KMS-11 (cell line): ENCODE data around the gene WDR88.

Experiments
- H2AFZ ChIP-seq: fragments of 200-600 bp; sonication (generic); 2 replicates; pipeline ENCODE4 v1.6.1; 2016; ENCODE audit warnings: antibody characterized with exemption, mixed run types, low read depth
- H3K27ac ChIP-seq: fragments of 200-600 bp; sonication (generic); 2 replicates; pipeline ENCODE4 v1.6.1; 2016; ENCODE audit warnings: mild to moderate bottlenecking, mixed run types
- H3K27me3 ChIP-seq: fragments of 200-600 bp; sonication (generic); 2 replicates; pipeline ENCODE4 v1.6.1; 2017; ENCODE audit warnings: mild to moderate bottlenecking, low read depth, mixed run types, moderate library complexity; ENCODE audit not compliant: insufficient read depth
- H3K36me3 ChIP-seq: fragments of 200-600 bp; sonication (generic); 2 replicates; pipeline ENCODE4 v1.6.1; 2017; ENCODE audit warnings: mild to moderate bottlenecking, mixed run types; ENCODE audit not compliant: insufficient read depth
- H3K4me1 ChIP-seq: fragments of 200-600 bp; sonication (generic); 2 replicates; pipeline ENCODE4 v1.6.1; 2016; ENCODE audit warnings: mild to moderate bottlenecking, low read depth, mixed run types; ENCODE audit not compliant: poor library complexity, severe bottlenecking
- H3K4me2 ChIP-seq: fragments of 200-600 bp; sonication (generic); 2 replicates; pipeline ENCODE4 v1.7.0; 2016; ENCODE audit warnings: mild to moderate bottlenecking, mixed run types
- H3K4me3 ChIP-seq: fragments of 200-600 bp; sonication (generic); IDR thresholded peaks from 2 replicates; pipeline ENCODE4 v1.6.1; 2017; ENCODE audit warnings: low read depth, low read length, mixed read lengths; ENCODE audit not compliant: insufficient read depth
- H3K79me2 ChIP-seq: fragments of 200-600 bp; sonication (generic); 2 replicates; pipeline ENCODE4 v1.6.1; 2016; ENCODE audit warnings: low read depth, mixed run types; ENCODE audit not compliant: insufficient read depth
- H3K9ac ChIP-seq: fragments of 200-600 bp; sonication (generic); 2 replicates; pipeline ENCODE4 v1.6.1; 2016; ENCODE audit warnings: mild to moderate bottlenecking, mixed run types
- H4K20me1 ChIP-seq: fragments of 200-600 bp; sonication (generic); 2 replicates; pipeline ENCODE4 v1.6.1; 2016; ENCODE audit warnings: mild to moderate bottlenecking, mixed run types; ENCODE audit not compliant: insufficient read depth
- TF ChIP-seq, protein P1 (sequence below): fragments of 200-600 bp; sonication (generic); conservative IDR thresholded peaks from 2 replicates; pipeline ENCODE4 v1.6.1; 2017; ENCODE audit warnings: low read depth, mild to moderate bottlenecking, antibody characterized with exemption, low read length, moderate library complexity, mixed read lengths

WDR88 gene

DNA sequence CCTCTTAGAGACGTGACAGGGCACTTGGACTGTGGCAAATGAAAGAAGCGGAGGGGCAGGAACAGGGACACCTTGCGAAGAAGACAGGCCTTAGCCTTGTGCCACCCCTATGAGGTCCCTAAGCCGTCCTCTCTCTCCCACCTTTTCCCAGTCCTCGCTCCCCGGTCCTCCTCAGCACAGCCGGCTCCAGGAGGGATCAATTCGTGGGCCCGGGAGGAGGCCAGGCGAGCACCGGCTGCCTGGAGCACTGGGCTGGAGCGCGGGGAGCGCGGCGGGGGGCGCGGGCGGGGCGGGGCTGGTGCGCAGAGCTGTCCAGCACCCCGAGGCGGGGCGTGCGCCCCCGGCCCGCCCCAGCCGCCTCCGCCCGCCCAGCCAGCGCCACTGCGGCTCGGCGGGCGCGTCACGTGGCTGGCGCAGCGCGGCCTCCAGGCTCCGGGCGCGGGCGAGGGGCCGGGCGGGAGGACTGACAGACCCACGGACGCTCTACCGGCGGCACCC, 62.0 kb downstream of the WDR88 start, which contains the start of gene LRP3:
TSS of gene LRP3 (plus strand) at position 466 of the 498 bp plus-strand sequence. CDS start 456 bp downstream, outside the sequence.
- Histone ChIP-seq H2AFZ (peak within 1 kb of the TSS; percentile 18; the same call in 1 of the 2 replicates), H3K4me1 (no peaks in the 10 kb centered on the region), H3K27ac (no peak within 1 kb of the TSS), H3K9ac (no peak within 1 kb of the TSS), H3K79me2 (no peaks in the 10 kb centered on the region), H3K4me2 (peak within 1 kb of the TSS; percentile 48), H3K27me3 (no peaks in the 10 kb centered on the region; the same call in 1 of the 2 replicates), H3K36me3 (no peaks in the 10 kb centered on the region), H4K20me1 (no peaks in the 10 kb centered on the region), H3K4me3 (no peak within 1 kb of the TSS)
- TF ChIP-seq, protein P1, sequence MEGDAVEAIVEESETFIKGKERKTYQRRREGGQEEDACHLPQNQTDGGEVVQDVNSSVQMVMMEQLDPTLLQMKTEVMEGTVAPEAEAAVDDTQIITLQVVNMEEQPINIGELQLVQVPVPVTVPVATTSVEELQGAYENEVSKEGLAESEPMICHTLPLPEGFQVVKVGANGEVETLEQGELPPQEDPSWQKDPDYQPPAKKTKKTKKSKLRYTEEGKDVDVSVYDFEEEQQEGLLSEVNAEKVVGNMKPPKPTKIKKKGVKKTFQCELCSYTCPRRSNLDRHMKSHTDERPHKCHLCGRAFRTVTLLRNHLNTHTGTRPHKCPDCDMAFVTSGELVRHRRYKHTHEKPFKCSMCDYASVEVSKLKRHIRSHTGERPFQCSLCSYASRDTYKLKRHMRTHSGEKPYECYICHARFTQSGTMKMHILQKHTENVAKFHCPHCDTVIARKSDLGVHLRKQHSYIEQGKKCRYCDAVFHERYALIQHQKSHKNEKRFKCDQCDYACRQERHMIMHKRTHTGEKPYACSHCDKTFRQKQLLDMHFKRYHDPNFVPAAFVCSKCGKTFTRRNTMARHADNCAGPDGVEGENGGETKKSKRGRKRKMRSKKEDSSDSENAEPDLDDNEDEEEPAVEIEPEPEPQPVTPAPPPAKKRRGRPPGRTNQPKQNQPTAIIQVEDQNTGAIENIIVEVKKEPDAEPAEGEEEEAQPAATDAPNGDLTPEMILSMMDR, result no peak

DNA sequence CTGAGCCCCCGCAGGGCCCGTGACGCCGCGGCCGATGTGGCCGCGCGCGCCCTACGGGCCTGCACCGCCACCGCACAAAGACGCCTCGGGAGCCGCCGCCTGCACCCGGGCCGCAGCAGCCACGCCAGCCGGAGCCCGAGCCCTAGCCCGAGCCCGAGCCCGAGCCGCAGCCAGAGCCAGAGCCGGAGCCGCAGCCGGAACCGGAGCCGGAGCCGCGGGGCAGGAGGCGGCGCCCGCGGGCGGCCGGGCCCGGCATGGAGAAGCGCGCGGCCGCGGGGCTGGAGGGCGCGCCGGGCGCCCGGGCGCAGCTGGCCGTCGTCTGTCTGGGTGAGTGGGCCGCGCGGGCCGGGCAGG, 62.6 kb downstream of the WDR88 start:
- Histone ChIP-seq H3K4me1 (no peaks in the 10 kb centered on the region), H3K4me3 (no peak overlapping the region), H4K20me1 (no peaks in the 10 kb centered on the region), H3K79me2 (no peaks in the 10 kb centered on the region), H3K9ac (no peak overlapping the region), H3K27ac (no peak overlapping the region), H3K27me3 (no peaks in the 10 kb centered on the region; the same call in 1 of the 2 replicates), H2AFZ (no peak overlapping the region), H3K4me2 (no peak overlapping the region), H3K36me3 (no peaks in the 10 kb centered on the region)
- TF ChIP-seq, protein P1, result no peak

DNA sequence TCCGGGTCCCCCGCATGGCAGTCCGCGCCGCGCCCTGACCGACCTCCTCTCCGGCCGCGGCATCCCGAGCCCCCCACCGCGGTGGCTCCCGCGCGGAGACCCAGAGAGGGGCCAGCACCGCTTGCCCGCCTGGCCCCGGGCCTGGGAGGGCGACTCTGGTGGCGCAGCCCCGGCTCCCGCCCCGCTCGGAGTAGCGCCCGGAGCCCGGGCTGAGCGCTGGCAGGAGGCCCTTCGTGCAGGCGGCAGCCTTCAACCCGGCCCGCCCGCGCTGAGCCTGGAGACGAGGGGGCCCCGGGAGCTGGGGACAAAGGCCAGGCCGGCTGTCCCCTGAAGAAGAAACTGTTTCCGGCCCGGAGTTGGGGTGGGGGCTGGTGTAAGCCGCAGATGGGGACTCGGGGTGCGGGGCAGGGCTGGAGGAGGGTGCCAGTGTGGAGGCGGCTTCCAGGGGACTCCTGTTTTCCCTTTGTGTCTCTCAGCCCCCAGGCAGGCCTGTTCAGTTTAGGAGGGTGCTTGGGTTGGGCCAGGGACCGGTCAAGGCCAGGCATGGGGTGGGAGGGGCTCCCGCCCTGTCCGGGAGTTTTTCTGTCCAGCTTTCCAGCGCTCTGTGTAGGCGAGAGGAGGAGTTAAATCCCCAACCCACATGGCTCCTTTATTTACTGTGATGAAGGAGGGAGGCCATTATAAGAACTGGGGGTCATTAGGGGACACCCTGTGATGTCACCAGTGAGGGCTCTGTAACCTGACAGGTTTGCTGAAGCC, 63.2 kb downstream of the WDR88 start:
- H3K4me3 ChIP-seq, result no peak overlapping the region
- H3K9ac ChIP-seq, result no peak overlapping the region
- H3K79me2 ChIP-seq, result no peaks in the 10 kb centered on the region
- H3K4me2 ChIP-seq, result peak overlapping the region; percentile 48
- H3K27me3 ChIP-seq, result no peaks in the 10 kb centered on the region; the same call in 1 of the 2 replicates
- TF ChIP-seq, protein P1, result no peak
- no peak overlapping the region for H2AFZ ChIP-seq
- H4K20me1 ChIP-seq, result no peaks in the 10 kb centered on the region
- no peaks in the 10 kb centered on the region for H3K4me1 ChIP-seq
- no peaks in the 10 kb centered on the region for H3K36me3 ChIP-seq
- no peak overlapping the region for H3K27ac ChIP-seq

DNA sequence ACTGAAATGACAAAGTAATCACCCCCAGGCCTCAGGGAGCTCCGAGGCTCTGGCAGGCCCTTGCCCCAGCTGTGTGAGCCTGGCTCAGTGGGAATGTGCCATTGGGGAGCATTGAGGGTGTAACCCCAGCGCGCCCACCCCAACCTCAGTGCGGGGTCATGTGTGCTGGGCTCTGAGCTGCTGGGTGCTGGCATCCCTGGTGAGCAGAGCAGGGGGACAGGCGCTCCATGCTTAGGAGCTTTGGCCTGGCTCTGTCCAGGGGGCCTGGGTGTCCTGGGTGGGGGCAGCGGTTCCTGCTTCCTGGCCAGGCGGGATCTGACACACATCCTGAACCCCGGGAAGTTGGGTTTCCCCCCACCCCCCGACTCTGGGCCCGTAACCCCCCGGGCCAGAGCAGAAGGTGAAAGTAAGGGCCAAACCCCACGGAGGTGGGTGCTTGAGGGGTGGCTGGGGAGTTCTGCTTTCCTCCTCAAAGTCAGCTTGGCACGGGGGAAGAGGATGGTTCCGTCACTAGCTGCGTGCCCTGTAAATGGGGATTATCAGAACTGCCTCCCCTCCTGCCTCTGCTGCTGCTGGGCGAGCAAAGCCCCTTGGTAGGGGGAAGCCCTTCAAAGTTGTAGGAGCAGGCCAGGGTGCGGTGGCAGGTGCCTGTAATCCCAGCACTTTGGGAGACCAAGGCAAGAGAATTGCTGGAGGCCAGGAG, 63.9 kb downstream of the WDR88 start:
- no peaks in the 10 kb centered on the region for H3K36me3 ChIP-seq
- H3K27ac ChIP-seq, result no peak overlapping the region
- no peak overlapping the region for H2AFZ ChIP-seq
- no peak overlapping the region for H3K9ac ChIP-seq
- H4K20me1 ChIP-seq, result no peaks in the 10 kb centered on the region
- TF ChIP-seq, protein P1, result no peak
- no peaks in the 10 kb centered on the region; the same call in 1 of the 2 replicates for H3K27me3 ChIP-seq
- H3K79me2 ChIP-seq, result no peaks in the 10 kb centered on the region
- no peak overlapping the region for H3K4me3 ChIP-seq
- H3K4me1 ChIP-seq, result no peaks in the 10 kb centered on the region
- H3K4me2 ChIP-seq, result peak overlapping the region; percentile 48; the same call in 1 of the 2 replicates
